ENCODE measurements around the gene ZIC2.
A peak's percentile ranks its signal among the peaks of the same experiment; 100 is the strongest.

Gene ZIC2

GRCh38 chr13:99974296-99974938, 7.2 kb upstream of the ZIC2 start:
- no peak for DNase-seq (ENCODE audit: low read depth in 2 of 2, low spot score in 1 of 2)

- no peak for DNase-seq (ENCODE audit: low read depth in 2 of 2, low spot score in 1 of 2)
Observed at GRCh38 chr13:99974939-99975561, 6.5 kb upstream of the ZIC2 start.

GRCh38 chr13:99975626-99976025, 6.0 kb upstream of the ZIC2 start:
- no peak for DNase-seq (ENCODE audit: low read depth in 2 of 2, low spot score in 1 of 2)

GRCh38 chr13:99976575-99976974, 5.0 kb upstream of the ZIC2 start:
- no peak for DNase-seq (ENCODE audit: low read depth in 2 of 2, low spot score in 1 of 2)

GRCh38 chr13:99977334-99977911, 4.2 kb upstream of the ZIC2 start:
- DNase-seq (ENCODE audit: low read depth in 2 of 2, low spot score in 1 of 2): no peak

- no peak for DNase-seq (ENCODE audit: low read depth in 2 of 2, low spot score in 1 of 2)
Observed at GRCh38 chr13:99977912-99978798, 3.4 kb upstream of the ZIC2 start.

- DNase-seq (ENCODE audit: low read depth in 2 of 2, low spot score in 1 of 2): no peak
Observed at GRCh38 chr13:99978799-99979452, 2.7 kb upstream of the ZIC2 start.

- DNase-seq (ENCODE audit: low read depth in 2 of 2, low spot score in 1 of 2): no peak
Observed at GRCh38 chr13:99979453-99980200, 2.0 kb upstream of the ZIC2 start.

GRCh38 chr13:99980201-99980823, 1.3 kb upstream of the ZIC2 start:
- peak in 1 of 2 donors; percentile 33 for DNase-seq (ENCODE audit: low read depth in 2 of 2, low spot score in 1 of 2)

GRCh38 chr13:99980824-99981734, 505 bp upstream of the ZIC2 start:
- DNase-seq (ENCODE audit: low read depth in 2 of 2, low spot score in 1 of 2): no peak

GRCh38 chr13:99982036-99982730, 599 bp downstream of the ZIC2 start:
- no peak for DNase-seq (ENCODE audit: low read depth in 2 of 2, low spot score in 1 of 2)

GRCh38 chr13:99982731-99983498, 1.3 kb downstream of the ZIC2 start:
- DNase-seq (ENCODE audit: low read depth in 2 of 2, low spot score in 1 of 2): no peak

- no peak for DNase-seq (ENCODE audit: low read depth in 2 of 2, low spot score in 1 of 2)
Observed at GRCh38 chr13:99983499-99984401, 2.2 kb downstream of the ZIC2 start.

- no peak for DNase-seq (ENCODE audit: low read depth in 2 of 2, low spot score in 1 of 2)
Observed at GRCh38 chr13:99984461-99985240, 3.1 kb downstream of the ZIC2 start.

- no peak for DNase-seq (ENCODE audit: low read depth in 2 of 2, low spot score in 1 of 2)
Observed at GRCh38 chr13:99985241-99985874, 3.8 kb downstream of the ZIC2 start.
